Umbilical cord (tissue), 2 donors: ENCODE results near the gene CREB3L2. TPM values are rescaled to one million over a fixed set of nuclear protein-coding genes. Genes with fewer than 3 reads are reported as not detected.
"Not testable (repeated sequence)": the region's sequence is repeated elsewhere in the genome, so short reads cannot be mapped to it uniquely, and the experiment has no call there.

ENCODE experiments used
- DNase-seq: peaks from one replicate; pipeline ENCODE4 v3.0.0-alpha.2; 2015; ENCODE audit warnings: low spot score
- total RNA-seq: library from RNA; depleted of rRNA; stranded (reverse); fragments of >200 nt; gene quantifications from one replicate; pipeline ENCODE4 v1.2.3, GENCODE V29; 2014; ENCODE audit warnings: low replicate concordance; ENCODE audit not compliant: insufficient read depth

CREB3L2 gene
- total RNA-seq, 1 donor from 2014 or later: 26.5 TPM

DNA sequence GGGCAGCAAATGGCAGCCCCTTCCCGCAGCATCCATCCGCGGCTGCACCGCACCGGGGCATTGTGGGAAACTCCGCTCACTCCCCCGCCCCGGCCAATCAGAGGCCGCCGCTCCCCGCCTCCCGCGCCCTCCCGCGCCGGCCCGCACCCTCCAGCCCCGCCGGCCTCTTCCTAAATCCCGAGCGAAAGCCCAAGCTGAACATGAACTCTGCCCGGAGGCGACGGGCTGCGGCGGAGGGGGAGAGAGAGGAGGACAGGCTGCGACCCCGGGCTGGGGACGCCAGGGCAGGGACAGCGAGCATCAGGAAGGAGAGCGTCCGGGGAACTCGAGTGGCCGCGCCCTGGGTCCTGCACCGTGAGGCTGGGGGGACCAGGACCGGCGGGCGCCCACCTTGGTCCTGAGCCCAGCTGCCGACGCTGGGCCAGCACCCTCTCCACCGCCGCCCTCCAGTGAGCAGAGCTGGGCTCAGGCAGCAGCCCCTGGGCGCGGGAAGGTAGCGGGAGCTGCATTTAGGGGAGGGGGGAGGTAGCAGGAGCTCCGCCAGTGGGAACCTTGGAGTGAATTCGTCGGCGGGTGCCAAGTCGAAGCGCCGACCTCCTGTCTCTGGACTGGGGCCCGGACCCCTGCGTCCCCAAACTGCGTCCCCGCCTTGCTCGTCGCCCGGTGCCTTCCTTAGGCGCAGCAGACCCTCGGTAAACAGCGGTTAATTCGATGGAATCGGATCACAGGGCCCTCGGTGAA, 154.9 kb downstream of the CREB3L2 start, which contains the start of gene DGKI:
Gene DGKI, minus strand, starts transcription at position 148 of the 741 bp plus-strand sequence.
- peak; percentile 40 for DNase-seq

DNA sequence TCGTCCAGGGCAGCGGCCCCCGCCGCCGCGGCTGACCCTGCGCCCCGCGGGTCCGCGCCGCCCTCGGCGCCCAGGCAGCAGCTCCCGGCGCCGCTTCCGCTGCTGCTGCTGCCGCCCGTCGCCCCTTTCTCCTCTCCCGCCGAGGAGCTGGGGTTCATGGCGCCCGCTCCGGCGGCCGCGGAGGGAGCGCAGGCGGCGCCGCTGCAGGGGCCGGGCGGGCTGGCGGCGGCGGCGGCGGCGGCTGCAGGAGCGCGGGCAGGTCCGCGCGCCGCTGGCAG, 155.4 kb downstream of the CREB3L2 start:
- DNase-seq: no peak

DNA sequence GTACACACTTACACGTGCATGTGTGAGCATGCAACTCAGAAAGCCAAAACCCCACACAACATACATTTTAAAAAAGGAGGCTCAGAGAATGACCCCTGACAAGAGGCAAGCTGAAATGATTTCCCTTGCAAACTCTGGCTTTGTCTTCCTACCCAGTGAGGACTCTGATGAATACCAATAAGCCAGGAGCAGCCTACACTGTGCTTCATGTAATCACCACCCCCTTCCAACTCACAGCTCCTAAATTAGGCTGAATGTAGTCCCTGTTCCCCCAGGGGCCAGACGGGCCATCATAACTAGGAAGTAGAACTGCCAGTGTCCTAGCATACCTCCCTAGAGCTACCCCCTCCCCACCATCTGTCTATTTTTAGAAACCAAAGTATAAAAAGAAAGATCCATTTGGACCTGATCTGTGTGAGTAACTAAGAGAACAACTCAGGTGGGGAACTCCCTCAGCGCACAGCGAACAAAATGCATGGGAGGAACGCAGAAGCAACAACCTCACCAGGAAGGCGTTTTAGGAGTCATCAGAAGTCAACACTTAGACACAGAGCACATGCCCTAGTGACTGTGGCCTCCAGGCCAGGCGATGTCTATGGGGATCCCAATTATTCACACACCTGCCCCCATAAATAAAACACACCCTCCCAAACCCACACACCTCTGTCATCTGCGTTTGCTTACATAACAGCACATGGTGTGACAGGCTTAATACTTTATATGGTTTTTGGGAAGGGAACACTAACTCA, 157.0 kb downstream of the CREB3L2 start:
- no peak for DNase-seq

DNA sequence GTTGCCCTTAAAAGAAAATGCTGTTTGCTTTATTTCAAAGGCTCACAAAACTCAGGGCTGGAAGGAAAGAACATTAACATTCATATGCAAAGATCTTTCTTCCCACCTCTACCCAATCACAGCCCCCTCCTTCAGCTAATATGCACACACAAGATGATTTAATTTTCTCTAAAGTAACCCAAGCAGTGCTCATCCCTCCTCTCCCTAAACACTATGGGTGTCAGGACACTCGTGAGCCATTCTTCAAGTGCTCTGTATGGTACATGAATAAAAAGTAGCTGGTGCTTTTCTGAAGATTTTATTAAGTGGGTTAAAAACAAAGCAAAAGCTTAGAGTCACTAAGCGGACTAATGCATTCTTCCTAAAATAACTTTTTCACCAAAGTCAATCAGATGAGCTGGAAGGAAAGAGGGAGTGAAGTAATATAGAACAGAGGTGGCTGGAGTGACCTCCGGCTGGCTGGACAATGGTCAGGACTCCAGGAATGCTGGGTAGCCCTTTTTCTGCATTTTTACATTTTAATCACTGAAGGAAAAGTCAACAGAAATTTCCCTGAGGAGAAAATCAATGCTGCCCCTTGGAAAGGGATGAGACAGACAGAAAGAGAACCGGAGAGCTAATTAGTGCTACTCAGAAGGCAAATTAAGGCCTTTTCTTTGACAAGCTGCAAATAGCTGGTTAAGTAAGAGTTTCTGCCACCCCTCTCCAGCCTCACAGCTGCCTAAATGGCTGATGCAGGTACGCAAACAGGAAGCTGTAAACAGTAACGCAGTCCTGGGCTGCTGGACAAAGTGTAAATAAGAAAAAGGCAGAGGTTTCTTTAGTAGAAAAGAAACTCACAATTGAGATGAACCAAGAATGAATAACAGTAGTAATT, 161.7 kb downstream of the CREB3L2 start:
- no peak for DNase-seq

DNA sequence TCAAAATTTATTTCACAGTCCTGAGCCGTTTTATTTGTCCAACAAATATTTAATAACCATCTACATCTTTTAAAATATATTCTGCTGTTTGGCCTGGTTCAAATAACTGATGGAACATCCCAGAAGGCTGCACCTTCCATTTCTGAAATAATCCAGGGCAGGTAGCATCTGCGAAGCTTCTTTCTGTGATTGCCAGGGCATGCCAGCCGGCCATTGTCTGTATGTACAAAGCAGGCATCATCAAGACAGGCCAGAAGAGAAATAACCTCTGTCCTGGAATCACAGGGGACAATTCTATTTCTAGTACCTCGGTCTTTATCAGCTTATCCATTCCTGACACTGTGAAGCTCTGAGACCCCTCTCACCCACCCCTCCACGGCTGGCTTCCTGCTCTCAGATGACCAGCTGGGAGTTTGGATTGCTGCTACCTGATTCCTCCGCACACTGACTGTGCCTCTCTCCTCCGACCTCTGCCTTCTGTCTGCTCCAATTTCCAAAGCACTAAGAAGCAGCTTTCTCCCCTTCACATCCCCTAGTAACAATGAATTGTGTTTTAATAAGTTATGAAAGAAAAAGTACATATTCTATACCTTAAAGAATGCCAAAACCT, 163.1 kb downstream of the CREB3L2 start:
- DNase-seq: no peak

DNA sequence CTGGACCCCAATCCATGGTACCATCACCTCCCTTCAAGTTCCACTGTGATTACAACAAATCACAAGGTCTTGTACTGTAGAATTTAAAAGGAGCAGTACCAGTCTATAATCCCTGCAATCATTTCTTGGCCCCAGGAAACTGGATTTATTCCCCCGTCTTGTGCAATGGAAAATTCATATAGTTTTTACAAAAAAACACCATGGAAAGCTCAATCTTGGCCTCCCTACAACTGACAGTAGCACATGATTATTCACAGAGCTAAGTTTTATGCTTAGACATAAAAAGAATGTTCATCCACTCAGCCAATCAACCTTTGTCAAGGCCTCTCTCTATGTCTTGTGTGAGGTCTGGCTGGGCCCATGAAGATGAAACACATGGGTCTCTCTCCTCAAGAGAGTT, 165.3 kb downstream of the CREB3L2 start:
- peak; percentile 51 for DNase-seq

DNA sequence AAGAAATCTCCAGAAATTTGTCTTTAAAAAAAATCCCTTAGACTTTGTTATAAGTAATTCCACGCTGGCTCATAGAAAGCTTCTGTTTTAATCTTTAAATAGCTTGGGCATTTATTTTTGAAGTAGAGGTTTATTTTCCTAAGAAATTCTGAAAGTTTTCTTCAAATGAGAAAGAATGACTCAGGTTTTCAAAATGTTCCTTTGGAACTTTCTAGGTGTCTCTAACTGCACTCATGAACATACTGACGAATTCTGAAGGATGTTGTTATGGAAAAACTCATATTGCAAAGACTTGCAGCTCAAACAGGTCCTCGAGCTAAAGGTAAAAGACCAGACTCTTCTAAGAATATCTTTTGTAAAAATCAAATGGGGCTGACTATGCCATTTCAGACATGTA, 165.8 kb downstream of the CREB3L2 start:
- no peak for DNase-seq

DNA sequence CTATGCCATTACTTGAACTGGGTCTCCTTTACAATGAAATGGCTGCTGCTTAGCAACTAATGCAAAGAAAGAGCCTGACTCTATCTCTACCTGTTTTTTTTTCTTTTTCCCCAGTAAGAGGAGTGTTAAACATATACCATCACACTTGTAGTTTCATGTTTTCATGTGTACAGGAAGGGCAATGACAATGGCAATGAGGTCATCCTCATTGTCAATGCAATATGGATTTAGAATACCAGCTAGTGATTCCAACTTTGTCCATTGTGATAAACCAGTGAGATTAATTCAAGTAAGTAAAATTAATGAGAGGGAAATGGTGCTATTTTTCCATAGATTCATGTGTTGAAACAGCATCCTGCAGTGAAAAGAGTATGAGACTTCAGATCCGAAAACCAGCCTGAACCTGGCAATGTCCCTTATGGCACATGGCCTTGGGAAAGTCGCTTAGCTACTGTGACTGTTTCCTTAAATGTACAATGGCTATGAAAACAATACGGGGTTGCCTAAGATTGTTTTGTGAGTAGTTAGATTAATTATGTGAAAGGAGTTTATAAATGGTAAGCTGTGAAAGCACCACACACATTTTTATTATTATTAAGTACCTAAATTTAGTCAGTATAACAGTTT, 166.3 kb downstream of the CREB3L2 start:
- DNase-seq: no peak

DNA sequence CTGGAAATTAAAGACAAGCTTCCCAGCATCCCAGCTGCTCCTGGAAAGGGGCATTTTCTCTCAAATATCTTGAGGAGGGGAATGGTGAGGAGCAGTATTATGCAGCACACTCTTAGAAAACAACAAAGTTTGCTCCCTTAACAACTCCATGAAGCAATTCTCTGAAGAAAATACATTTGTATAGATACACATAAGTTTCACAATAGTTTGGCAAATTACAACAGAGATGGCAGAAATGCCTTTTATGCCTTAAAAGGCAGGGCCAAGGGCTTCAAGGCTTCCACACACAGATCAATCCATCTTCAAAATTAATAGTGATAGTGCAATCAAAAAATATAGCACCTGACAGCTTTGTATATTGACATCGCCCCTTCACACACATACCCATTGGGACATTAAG, 167.3 kb downstream of the CREB3L2 start:
- no peak for DNase-seq

DNA sequence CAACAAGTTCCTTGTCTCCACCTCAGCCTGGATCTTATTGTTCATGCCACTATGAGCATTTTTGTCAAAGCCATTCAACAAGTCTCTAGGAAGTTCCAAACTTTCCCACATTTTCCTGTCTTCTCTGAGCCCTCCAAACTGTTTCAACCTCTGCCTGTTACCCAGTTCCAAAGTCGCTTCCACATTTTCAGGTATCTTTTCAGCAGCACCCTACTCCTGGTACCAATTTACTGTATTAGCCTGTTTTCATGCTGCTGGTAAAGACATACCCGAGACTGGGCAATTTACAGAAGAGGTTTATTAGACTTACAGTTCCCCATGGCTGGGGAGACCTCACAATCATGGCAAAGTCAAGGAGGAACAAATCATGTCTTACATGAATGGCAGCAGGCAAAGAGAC, 168.9 kb downstream of the CREB3L2 start:
- not testable (repeated sequence) for DNase-seq

DNA sequence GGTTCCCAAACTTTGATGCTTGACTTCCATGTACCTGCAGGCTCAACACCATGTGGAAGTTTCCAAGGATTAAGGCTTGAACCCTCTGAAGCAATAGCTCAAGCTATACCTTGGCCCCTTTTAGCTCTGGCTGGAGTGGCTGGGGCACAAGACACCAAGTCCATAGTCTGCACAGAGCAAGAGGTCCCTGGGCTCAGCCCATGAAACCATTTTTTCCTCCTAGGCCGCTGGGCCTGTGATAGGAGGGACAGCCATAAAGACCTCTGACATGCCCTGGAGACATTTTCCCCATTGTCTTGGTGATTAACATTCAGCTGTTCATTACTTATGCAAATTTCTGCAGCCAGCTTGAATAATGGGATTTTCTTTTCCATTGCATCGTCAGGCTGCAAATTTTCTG, 169.5 kb downstream of the CREB3L2 start:
- DNase-seq: no peak

DNA sequence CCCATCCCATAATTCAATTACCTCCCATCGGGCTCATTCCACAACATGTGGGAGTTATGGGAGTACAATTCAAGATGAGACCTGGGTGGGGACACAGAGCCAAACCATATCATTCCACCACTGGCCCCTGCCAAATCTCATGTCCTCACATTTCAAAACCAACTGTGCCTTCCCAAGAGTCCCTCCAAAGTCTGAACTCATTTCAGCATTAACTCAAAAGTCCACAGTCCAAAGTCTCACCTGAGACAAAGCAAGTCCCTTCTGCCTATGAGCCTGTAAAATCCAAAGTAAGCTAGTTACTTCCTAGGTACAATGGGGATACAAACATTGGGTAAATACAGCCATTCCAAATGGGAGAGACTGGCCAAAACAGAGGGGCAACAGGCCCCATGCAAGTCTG, 170.3 kb downstream of the CREB3L2 start:
- DNase-seq: not testable (repeated sequence)

DNA sequence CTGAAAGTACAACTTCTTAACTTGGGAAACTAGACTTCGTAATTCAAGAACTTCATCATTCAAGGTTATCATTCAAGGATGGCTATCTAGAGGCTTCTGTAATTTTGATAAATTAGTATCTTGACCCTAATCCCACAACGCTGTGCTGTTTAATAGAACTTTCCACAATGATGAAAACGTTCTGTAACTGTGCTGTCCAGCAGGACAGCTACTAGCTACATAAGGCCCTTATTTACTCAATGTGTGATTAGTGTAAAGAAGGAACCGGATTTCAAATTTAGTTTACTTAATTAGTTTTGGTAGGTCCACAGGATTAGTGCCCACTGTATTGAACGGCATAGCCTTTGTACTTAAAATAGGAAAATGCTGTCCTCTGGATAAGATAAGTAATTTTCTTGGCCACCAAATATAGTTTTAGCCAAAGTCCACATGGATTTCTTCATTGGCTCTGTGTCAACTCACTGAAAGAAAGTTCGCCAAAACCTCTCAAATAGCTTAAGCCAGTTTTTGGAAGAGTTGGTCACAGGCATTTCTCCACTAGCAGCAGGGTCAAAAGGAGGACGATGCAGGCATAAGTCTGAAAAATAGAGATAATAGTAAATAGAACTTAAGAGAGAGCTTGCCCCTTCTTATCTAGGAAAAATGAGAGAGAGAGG, 172.4 kb downstream of the CREB3L2 start:
- DNase-seq: no peak

DNA sequence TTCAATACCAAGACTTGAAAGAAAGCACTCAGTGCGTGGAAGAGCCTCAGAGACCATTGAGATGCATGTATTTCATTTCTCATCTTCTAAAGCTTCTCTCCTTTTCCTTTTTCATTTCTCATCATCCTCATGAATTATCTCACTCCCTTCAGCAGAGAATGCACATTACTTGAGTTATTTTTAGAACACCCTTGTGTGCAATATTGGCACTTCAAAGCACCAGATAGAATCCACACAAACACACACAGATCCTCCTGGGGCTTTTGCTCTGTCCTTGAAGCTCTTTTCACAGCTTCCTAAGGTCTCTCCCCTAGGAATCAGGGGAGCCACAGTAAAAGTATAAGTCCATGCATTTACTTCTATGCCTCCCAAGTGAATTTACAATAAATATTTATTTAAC, 173.4 kb downstream of the CREB3L2 start:
- DNase-seq: peak; percentile 31

DNA sequence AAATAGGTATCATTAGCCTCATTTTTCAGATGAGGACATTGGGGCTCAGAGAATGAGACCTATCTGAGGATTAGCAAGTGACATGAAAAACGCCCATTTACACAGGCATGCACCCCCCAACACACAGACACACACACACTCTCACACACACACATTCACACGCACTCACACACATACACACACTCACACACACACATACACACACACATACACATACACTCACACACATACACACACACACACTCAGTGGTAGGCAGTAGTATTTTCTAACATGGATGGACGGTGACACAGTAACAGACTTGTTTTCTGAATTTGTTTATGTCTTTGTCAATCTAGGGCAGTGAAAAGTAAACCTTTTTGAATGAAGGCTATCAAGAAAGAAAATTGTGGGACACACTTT, 176.4 kb downstream of the CREB3L2 start:
- DNase-seq: no peak

Other genes with a start within 250 kb of the CREB3L2 start
- gene DGKI, start 155.1 kb downstream of the CREB3L2 start, total RNA-seq: 76.1 TPM
- gene AKR1D1, start 74.4 kb upstream of the CREB3L2 start, total RNA-seq: 65.2 TPM